Measurements from ENCODE around the gene EIF2B1. TPM values are rescaled to one million over a fixed set of nuclear protein-coding genes. Genes with fewer than 3 reads are reported as not detected.

EIF2B1 gene
- total and polyA plus RNA-seq, 9 of the 15 experiments (the other 6 are each of a cell fraction or from before 2014, with no cell fraction given): 35.7 to 195 (median 67.8) TPM

GRCh38 chr12:123576611-123577010 lies 56.9 kb downstream of the EIF2B1 start:
- ATAC-seq (no peak), DNase-seq (ENCODE audit: extremely low read depth in 1 of 4, low spot score in 3 of 4) (no peak), FAIRE-seq (no peak)
- ChIA-PET CTCF (ENCODE audit: low intra/inter-chr PET ratio) (no interaction called here), POLR2A (no interaction called here)
- Histone ChIP-seq H3K4me2 (ENCODE audit: insufficient read depth, low read length) (no peak overlapping the region), H3K4me3 (no peak overlapping the region), H3K27ac (ENCODE audit: extremely low read depth, low read depth, low read length) (no peak overlapping the region), H3K36me3 (ENCODE audit: control insufficient read depth, insufficient read depth, low read length) (no peaks in the 10 kb centered on the region), H4K20me1 (replicated peaks; ENCODE audit: control insufficient read depth, insufficient read depth, low read length) (no peaks in the 10 kb centered on the region), H3K9ac (ENCODE audit: insufficient read depth in 1 of 2, low read depth in 2 of 2, low read length in 2 of 2) (no peak overlapping the region), H3K79me2 (ENCODE audit: control insufficient read depth, insufficient read depth, low read length) (no peaks in the 10 kb centered on the region), H2AFZ (ENCODE audit: low read depth, low read length) (no peak overlapping the region), H3K27me3 (ENCODE audit: control insufficient read depth in 2 of 2, insufficient read depth in 2 of 2, low read length in 2 of 2) (no peaks in the 10 kb centered on the region), H3K9me3 (replicated peaks; ENCODE audit: control insufficient read depth, insufficient read depth, low read depth, low read length) (no peaks in the 10 kb centered on the region), H3K4me1 (replicated peaks in 1 of 2; ENCODE audit: control insufficient read depth in 2 of 2, insufficient read depth in 2 of 2, low read length in 2 of 2) (peaks cover 0 to 2% of the 10 kb centered on the region in 2 experiments; a peak in 4 of 5 replicates), H3K9me1 (ENCODE audit: control insufficient read depth, insufficient read depth, low read length) (no peaks in the 10 kb centered on the region)
- TF ChIP-seq HMG20A (CRISPR knock-in tag; conservative IDR thresholded peaks at IDR 0.05) (no peak), TFAP4 (CRISPR knock-in tag; IDR thresholded peaks at IDR 0.05; ENCODE audit: borderline replicate concordance) (no peak), ETV6 (IDR thresholded peaks at IDR 0.05; ENCODE audit: borderline replicate concordance in 1 of 2, low read depth in 2 of 2, low read length in 1 of 2) (no peak), ETV6 (CRISPR knock-in tag; IDR thresholded peaks at IDR 0.05; ENCODE audit: borderline replicate concordance) (no peak), MEF2A (IDR thresholded peaks at IDR 0.05; ENCODE audit: control insufficient read depth, low read depth, low read length) (no peak), ZZZ3 (IDR thresholded peaks at IDR 0.05) (no peak), NR2C1 (IDR thresholded peaks at IDR 0.05) (no peak), NR2C1 (tag; IDR thresholded peaks at IDR 0.05) (no peak), ZBTB34 (CRISPR knock-in tag; IDR thresholded peaks at IDR 0.05) (no peak), ZBTB17 (CRISPR knock-in tag; IDR thresholded peaks at IDR 0.05) (no peak), FUS (optimal IDR thresholded peaks at IDR 0.05; ENCODE audit: low read depth, low read length) (no peak), PHB (CRISPR knock-in tag; IDR thresholded peaks at IDR 0.05) (no peak), ZNF780A (CRISPR knock-in tag; IDR thresholded peaks at IDR 0.05) (no peak), KAT8 (IDR thresholded peaks at IDR 0.05; ENCODE audit: low read depth) (no peak), ILK (tag; IDR thresholded peaks at IDR 0.05; ENCODE audit: borderline replicate concordance, low read depth) (no peak)
- TF ChIP-seq, protein P1, sequence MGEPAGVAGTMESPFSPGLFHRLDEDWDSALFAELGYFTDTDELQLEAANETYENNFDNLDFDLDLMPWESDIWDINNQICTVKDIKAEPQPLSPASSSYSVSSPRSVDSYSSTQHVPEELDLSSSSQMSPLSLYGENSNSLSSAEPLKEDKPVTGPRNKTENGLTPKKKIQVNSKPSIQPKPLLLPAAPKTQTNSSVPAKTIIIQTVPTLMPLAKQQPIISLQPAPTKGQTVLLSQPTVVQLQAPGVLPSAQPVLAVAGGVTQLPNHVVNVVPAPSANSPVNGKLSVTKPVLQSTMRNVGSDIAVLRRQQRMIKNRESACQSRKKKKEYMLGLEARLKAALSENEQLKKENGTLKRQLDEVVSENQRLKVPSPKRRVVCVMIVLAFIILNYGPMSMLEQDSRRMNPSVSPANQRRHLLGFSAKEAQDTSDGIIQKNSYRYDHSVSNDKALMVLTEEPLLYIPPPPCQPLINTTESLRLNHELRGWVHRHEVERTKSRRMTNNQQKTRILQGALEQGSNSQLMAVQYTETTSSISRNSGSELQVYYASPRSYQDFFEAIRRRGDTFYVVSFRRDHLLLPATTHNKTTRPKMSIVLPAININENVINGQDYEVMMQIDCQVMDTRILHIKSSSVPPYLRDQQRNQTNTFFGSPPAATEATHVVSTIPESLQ (CRISPR knock-in tag; IDR thresholded peaks at IDR 0.05): no peak
- TF ChIP-seq, protein P2, sequence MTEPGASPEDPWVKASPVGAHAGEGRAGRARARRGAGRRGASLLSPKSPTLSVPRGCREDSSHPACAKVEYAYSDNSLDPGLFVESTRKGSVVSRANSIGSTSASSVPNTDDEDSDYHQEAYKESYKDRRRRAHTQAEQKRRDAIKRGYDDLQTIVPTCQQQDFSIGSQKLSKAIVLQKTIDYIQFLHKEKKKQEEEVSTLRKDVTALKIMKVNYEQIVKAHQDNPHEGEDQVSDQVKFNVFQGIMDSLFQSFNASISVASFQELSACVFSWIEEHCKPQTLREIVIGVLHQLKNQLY (CRISPR knock-in tag; conservative IDR thresholded peaks at IDR 0.05): no peak
- intact Hi-C loops (cut with micrococcal nuclease) (no loop called here), in situ Hi-C loops (cut with MboI) (no loop called here)
- 0% methylated on average over 1 of the region's 1 CpG for WGBS (ENCODE audit: insufficient coverage, low coverage, missing lambda C conversion rate)
- BruUV-seq (replicated peaks): no TSS peak
